OCI-LY3 (cell line): ENCODE data around the gene MPPED1.

Experiments used
- H2AFZ ChIP-seq: fragments of 200-600, 300-600 bp; shearing (Covaris generic); 2 replicates; pipeline ENCODE4 v1.6.0; 2014; ENCODE audit warnings: antibody characterized with exemption, low read depth, low read length
- H3K27ac ChIP-seq: fragments of 200-600, 300-600 bp; sonication (generic); 2 replicates; pipeline ENCODE4 v1.5.1; 2014; ENCODE audit warnings: mild to moderate bottlenecking, low read length, moderate library complexity, mixed read lengths
- H3K27me3 ChIP-seq: fragments of 200-600, 300-600 bp; sonication (generic); 2 replicates; pipeline ENCODE4 v1.6.1; 2014; ENCODE audit warnings: low read depth, low read length, mixed read lengths
- H3K36me3 ChIP-seq: fragments of 200-600, 300-600 bp; sonication (generic); replicated peaks from 2 replicates; pipeline ENCODE3; 2014; ENCODE audit warnings: low read depth, low read length, mixed read lengths
- H3K4me1 ChIP-seq: fragments of 300-600, 200-600 bp; sonication (generic); 2 replicates; pipeline ENCODE4 v1.6.1; 2014; ENCODE audit warnings: low read length, mixed read lengths
- H3K4me2 ChIP-seq: fragments of 200-600, 300-600 bp; sonication (generic); 2 replicates; pipeline ENCODE4 v1.6.1; 2014; ENCODE audit warnings: low read length, mixed read lengths
- H3K4me3 ChIP-seq: fragments of 300-600, 200-600 bp; sonication (generic); 2 replicates; pipeline ENCODE4 v1.5.1; 2014; ENCODE audit warnings: antibody characterized with exemption, mild to moderate bottlenecking, low read length, moderate library complexity
- H3K79me2 ChIP-seq: fragments of 300-600, 200-600 bp; shearing (Covaris generic); 2 replicates; pipeline ENCODE4 v1.6.1; 2014; ENCODE audit warnings: mild to moderate bottlenecking, low read length, mixed read lengths
- H3K9ac ChIP-seq: fragments of 300-600, 200-600 bp; shearing (Covaris generic); 2 replicates; pipeline ENCODE4 v1.6.0; 2014; ENCODE audit warnings: mild to moderate bottlenecking, low read length, moderate library complexity
- H3K9me3 ChIP-seq: fragments of 200-600, 300-600 bp; shearing (Covaris generic); 2 replicates; pipeline ENCODE4 v1.6.1; 2014; ENCODE audit warnings: low read length, mixed read lengths; ENCODE audit not compliant: insufficient read depth
- H4K20me1 ChIP-seq: fragments of 200-600, 300-600 bp; sonication (generic); 2 replicates; pipeline ENCODE4 v1.6.1; 2016; ENCODE audit warnings: low read length, mixed read lengths; ENCODE audit not compliant: insufficient read depth
- EZH2phosphoT487 ChIP-seq: fragments of 200-600 bp; shearing (Covaris generic); IDR thresholded peaks from 2 replicates; pipeline ENCODE4 v1.6.1; 2018; ENCODE audit warnings: antibody characterized with exemption, mixed run types, low read depth
- TF ChIP-seq, protein P1 (sequence below): fragments of 200-600, 300-600 bp; sonication (generic); IDR thresholded peaks from 2 replicates; pipeline ENCODE4 v1.5.1; 2014; ENCODE audit warnings: antibody characterized with exemption, low read length, low read depth

The MPPED1 gene

DNA sequence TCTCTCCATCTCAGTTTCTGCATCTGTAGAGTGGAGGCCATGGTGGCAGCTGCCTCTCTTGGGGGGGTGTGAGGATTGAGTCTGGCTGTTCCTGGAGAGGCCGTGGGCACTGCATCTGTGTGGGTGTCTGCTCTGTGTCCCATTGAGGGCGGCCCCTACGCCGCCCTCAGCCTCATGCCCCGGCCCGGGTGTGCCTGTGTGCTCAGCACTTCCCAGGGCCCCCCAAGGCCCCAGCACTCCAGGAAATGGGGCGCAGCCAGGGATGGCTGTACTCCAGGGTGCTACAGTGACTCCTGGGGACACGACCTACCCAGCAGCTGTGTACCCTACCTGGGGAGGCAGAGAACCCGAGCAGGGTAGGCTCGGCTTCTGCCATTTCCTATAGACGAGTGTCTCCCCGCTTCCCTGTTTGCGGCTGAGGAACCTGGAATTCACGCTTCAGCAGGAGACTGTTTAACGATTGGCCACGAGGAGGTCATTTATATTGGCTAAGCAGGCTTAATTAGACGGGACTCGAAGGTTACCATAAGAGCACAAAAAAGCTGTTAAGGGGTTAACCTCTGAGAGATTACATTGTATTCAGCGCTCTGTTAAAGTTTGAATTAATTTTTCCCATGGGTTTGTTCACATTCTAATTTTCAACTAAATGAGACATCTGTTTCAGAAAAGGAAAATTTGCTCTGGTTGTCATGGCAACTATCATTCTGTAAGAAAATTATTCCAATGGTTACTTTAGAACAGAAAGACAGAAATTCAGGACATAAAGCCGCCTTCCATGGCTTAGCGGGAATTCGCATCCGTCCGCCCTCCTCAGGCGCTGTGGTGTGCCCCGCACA lies 76.4 kb downstream of the MPPED1 start:
- no peaks in the 10 kb centered on the region for H3K79me2 ChIP-seq
- no peaks in the 10 kb centered on the region for H4K20me1 ChIP-seq
- H3K4me2 ChIP-seq = no peak overlapping the region
- no peaks in the 10 kb centered on the region for H3K36me3 ChIP-seq
- no peak overlapping the region for H3K27ac ChIP-seq
- no peaks in the 10 kb centered on the region for H3K27me3 ChIP-seq
- no peaks in the 10 kb centered on the region for H3K9me3 ChIP-seq
- H2AFZ ChIP-seq = no peak overlapping the region
- H3K4me3 ChIP-seq = no peak overlapping the region
- no peaks in the 10 kb centered on the region for H3K4me1 ChIP-seq
- no peak for TF ChIP-seq EZH2phosphoT487
- TF ChIP-seq, protein P1, sequence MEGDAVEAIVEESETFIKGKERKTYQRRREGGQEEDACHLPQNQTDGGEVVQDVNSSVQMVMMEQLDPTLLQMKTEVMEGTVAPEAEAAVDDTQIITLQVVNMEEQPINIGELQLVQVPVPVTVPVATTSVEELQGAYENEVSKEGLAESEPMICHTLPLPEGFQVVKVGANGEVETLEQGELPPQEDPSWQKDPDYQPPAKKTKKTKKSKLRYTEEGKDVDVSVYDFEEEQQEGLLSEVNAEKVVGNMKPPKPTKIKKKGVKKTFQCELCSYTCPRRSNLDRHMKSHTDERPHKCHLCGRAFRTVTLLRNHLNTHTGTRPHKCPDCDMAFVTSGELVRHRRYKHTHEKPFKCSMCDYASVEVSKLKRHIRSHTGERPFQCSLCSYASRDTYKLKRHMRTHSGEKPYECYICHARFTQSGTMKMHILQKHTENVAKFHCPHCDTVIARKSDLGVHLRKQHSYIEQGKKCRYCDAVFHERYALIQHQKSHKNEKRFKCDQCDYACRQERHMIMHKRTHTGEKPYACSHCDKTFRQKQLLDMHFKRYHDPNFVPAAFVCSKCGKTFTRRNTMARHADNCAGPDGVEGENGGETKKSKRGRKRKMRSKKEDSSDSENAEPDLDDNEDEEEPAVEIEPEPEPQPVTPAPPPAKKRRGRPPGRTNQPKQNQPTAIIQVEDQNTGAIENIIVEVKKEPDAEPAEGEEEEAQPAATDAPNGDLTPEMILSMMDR = no peak
- H3K9ac ChIP-seq = no peak overlapping the region

DNA sequence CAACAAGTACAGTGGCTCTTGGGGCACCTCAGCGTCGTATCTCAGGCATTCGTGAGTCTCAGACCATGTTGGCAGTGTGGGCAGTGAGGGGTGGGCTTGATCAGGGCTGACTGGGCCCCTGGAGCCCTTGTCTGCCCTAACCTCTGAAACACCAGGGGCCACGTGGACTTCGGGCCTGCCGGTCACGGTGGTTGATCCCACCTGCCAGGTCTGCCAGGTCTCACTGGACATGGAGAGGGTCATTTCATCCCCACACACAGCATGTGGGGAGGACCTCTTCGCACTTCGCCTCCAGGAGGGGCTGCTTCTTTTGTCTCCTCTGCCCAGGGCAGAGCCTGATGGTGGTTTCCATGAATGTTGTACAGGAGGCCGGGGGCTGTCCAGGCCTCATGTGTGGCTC lies 77.1 kb downstream of the MPPED1 start:
- Histone ChIP-seq H3K9ac (no peak overlapping the region), H3K4me3 (no peak overlapping the region), H3K4me2 (no peak overlapping the region), H3K9me3 (no peaks in the 10 kb centered on the region), H4K20me1 (no peaks in the 10 kb centered on the region), H3K4me1 (no peaks in the 10 kb centered on the region), H3K79me2 (no peaks in the 10 kb centered on the region), H3K27ac (no peak overlapping the region), H2AFZ (no peak overlapping the region), H3K36me3 (no peaks in the 10 kb centered on the region), H3K27me3 (no peaks in the 10 kb centered on the region)
- TF ChIP-seq, protein P1 = no peak
- no peak for TF ChIP-seq EZH2phosphoT487

DNA sequence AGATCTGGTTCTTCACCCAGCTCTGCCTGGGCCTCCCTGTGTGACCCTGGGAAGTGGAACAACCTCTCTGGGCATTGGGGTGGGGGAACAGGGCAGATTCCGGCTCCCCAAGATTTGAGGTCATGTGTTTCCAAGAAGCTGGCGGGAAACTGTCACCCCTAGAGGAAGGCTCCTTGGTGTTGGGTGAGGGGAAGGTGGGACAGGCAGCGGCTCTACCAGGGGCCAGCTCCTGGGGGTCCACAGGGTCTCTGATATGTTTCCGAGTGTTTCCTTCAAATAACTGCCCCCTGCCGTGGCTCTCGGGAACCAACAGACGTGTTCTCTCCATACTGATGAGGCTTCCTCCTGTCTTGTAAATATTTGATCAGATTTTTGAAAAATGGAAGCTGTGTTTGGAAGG lies 78.5 kb downstream of the MPPED1 start:
- Histone ChIP-seq H3K9me3 (no peaks in the 10 kb centered on the region), H3K4me3 (no peak overlapping the region), H3K27ac (no peak overlapping the region), H3K4me1 (no peaks in the 10 kb centered on the region), H3K9ac (no peak overlapping the region), H3K4me2 (no peak overlapping the region), H3K27me3 (no peaks in the 10 kb centered on the region), H4K20me1 (no peaks in the 10 kb centered on the region), H3K36me3 (no peaks in the 10 kb centered on the region), H3K79me2 (no peaks in the 10 kb centered on the region), H2AFZ (no peak overlapping the region)
- TF ChIP-seq, protein P1 = no peak
- TF ChIP-seq EZH2phosphoT487 = no peak

DNA sequence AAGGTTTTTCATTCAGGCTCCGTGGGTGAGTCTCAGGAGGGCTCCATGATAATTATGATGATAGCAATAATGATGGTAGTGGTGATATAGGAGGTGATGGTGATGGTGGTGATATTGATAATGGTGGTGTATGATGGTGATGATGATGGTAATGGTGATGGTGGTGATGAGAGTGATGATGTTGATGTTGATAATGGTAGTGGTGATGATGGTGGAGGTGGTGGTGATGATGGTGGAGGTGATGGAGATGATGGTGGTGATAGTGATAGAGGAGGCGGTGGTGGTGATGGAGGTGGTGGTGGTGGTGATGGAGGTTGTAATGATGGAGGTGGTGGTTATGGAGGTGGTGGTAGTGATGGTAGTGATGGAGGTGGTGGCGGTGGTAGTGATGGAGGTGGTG lies 79.4 kb downstream of the MPPED1 start:
- no peak overlapping the region for H3K4me2 ChIP-seq
- no peak for TF ChIP-seq EZH2phosphoT487
- TF ChIP-seq, protein P1 = no peak
- H3K36me3 ChIP-seq = no peaks in the 10 kb centered on the region
- H4K20me1 ChIP-seq = no peaks in the 10 kb centered on the region
- H3K9me3 ChIP-seq = no peaks in the 10 kb centered on the region
- H3K9ac ChIP-seq = no peak overlapping the region
- H2AFZ ChIP-seq = no peak overlapping the region
- H3K79me2 ChIP-seq = no peaks in the 10 kb centered on the region
- H3K4me3 ChIP-seq = no peak overlapping the region
- H3K4me1 ChIP-seq = no peaks in the 10 kb centered on the region
- H3K27me3 ChIP-seq = no peaks in the 10 kb centered on the region
- H3K27ac ChIP-seq = no peak overlapping the region
